NCI-H128 (cell line): ENCODE data around the gene SLC35F3.
A peak's percentile ranks its signal among the peaks of the same experiment; 100 is the strongest.
"Not testable (repeated sequence)": the region's sequence is repeated elsewhere in the genome, so short reads cannot be mapped to it uniquely, and the experiment has no call there.

Experiments used
- DNase-seq: peaks from one replicate; lab custom pipeline; 2025; ENCODE audit not compliant: unreplicated experiment; lab: John Stamatoyannopoulos, UW

SLC35F3 gene

DNA sequence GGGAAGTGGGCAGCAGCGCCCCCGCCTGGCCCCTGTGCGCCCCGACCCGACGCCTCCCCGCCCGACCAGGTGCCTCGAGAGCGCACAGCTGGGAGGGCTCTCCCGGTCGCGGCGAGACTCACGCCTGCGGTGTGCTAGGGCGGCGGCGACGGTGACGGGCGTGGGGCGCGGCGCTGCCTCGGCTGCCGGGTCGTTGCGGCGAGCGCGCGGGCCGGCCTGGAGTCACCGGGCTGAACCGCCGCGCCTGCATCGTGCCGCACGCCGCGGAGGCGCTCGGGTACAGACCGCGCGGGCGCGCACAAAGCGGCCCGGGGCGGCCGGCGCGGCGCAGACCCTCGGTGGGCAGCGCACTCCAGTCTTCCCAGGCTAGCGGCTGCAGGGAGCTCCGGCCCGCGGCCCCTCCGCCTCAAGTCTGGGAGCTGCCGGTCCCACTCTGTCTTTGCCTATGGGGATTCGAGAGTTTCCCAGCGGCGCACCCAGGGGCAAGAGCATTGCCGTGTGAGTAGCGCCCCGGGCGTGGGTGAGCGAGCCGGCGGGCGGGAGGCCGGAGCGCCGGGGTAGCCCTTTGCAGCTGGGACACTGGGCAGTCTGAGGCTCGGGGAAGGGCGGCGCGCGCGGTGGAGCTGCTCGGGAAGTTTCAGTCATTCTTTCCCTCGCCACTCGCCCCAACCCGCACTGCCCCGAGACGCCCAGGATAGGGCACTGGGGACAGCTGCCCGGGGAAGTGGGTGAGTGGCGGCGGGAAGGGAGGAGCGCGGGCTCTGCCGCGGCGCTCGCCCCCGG lies at the start of gene SLC35F3:
Gene SLC35F3 (plus strand): TSS at position 44 of the 783 bp plus-strand sequence.
- DNase-seq, result peak; percentile 57

DNA sequence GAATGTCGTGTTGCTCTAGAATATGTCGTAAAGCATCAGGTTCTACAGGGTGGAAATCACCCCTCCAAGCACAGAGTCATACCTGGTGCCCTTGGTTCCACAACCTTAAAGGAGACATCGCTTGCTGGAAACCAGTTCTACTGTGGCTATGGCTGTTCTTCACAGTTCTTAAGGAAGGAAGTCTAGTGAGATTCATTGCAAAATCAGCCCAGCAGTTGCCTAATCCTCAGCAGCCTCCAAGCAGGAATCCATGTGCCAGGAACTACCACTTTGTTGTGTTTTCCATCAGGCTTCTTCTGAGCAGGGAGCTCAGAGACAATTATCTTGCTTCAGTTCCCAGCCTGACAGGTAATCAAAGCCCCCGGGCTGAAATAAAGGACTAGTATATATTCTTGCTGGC lies 45.0 kb upstream of the SLC35F3 start:
- no peak for DNase-seq

DNA sequence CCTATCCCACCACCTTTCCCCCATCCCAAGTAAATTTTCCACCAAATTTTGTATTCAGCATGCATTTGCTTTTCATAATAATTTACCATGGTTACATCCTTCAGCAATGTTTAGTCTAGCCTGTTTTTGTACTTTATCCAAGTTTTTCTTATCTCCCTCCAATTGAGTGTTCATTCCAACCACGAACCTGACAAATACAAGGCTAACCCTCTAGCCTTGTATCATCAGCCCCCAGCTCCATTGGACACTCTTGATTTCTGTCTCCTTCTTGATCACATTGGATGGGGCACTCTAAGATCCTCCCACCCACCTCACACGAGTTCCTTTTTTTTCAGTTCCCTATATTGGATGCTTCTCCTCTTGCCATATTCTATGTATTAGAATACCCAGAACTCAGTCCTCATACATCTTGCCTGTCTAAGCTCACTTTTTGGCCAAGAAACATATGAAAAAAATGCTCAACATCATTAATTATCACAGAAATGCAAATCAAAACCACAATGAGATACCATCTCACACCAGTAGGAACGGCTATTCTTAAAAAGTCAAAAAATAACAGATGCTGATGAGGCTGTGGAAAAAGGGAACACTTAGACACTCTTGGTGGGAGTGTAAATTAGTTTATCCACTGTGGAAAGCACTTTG lies 40.5 kb upstream of the SLC35F3 start:
- DNase-seq, result no peak

DNA sequence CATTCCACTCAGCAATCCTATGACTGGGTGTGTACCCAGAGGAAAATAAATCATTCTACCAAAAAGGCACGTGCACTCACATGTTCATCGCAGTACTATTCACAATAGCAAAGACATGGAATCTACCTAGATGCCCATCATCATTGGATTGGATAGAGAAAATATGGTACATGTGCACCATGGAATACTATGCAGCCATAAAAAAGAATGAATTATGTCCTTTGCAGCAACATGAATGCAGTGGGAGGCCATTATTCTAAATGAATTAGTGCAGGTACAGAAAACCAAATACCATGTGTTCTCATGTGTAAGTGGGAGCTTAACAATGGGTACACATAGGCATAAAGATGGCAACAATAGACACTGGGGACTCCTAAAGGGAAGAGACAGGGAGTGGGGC lies 39.9 kb upstream of the SLC35F3 start:
- DNase-seq, result no peak

DNA sequence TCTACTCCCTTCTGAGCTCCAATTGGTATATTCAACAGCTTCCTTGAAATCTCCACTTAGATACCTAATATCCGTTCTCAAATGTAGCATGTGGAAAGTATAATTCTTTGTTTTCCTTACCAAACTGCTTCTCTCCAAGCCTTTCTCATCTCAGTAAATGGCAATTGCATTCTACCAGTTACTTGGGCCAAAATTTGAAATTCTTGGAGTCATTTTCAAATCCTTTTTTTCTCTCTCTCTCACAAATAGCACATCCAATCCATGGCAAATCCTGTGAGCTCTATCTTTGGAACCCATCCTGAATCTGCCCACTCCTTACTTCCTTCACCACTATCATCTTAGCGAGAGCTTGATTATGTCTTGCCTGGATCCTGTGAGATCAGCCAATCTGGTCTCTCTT lies 39.3 kb upstream of the SLC35F3 start:
- no peak for DNase-seq

DNA sequence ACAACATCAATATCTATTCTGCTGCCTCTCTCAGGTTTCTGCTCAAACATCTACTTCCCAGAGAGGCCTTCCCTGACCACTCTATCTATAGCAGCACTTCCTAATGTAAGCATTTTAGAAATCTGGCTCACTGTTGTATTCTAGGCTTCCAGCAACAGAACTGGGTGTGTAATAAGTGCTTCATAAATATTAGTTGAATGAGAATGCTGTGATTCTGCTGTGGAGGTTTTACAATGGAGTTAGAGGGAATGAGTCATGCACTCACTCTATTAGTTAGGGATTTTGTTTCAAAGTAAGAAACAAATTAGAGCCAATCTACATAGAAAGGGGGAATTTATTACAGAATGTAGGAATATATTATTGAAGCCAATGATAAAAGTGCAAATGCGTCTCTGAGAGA lies 38.6 kb upstream of the SLC35F3 start:
- DNase-seq, result no peak

DNA sequence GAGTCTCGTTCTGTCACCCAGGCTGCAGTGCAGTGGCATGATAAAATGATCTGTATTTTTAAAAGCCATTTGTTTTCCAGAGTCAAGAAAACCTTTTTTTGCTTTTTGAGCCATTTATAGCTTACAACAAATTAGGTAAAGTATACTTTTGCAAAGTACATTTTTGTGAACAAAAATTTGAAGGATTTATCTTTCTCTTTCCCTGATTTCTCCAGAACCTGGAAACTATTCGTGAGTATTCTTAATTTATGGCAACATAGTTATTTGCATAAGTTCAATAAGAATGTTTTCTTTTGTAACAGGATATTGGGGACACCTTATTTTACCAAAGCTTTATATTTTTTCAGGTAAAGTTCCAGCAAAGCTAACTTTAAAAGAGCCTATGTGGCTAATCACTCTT lies 37.4 kb upstream of the SLC35F3 start:
- no peak for DNase-seq

DNA sequence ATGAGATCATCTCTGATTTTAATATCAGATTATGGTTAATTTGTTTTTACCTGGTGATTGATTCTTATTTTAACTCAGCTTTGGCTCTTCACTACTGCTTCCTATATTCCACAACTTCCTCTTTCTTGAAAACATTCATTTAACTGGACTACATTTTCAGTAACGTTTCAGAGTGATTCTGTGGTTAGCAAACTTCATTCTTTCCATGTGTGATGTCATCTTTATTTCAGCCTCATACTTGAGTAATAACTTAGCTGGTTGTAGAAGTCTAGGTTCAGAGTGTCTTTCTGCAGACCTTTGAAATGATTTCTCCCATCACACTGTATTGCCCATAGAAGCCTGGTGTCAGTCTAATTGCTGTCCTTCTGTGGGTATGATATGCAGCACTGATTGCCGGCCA lies 36.0 kb upstream of the SLC35F3 start:
- DNase-seq, result no peak

DNA sequence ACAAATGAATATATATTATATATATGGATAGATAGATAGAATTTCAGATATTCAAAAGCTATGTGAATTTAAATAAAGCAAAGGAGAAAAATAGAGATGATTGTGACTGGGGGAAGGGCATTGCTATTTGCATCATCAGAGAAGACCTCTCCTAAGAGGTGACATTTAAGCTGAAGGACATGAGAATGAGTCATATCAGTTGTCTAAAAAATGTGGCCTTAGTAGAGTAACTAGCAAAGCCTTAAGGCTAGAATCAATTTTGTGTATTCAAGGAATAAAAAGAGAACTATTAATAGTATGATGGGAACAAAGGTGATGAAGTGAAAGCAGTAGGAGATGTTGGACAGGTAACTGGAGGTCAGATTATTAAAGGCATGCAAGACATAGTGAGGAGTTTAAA lies 34.8 kb upstream of the SLC35F3 start:
- no peak for DNase-seq

DNA sequence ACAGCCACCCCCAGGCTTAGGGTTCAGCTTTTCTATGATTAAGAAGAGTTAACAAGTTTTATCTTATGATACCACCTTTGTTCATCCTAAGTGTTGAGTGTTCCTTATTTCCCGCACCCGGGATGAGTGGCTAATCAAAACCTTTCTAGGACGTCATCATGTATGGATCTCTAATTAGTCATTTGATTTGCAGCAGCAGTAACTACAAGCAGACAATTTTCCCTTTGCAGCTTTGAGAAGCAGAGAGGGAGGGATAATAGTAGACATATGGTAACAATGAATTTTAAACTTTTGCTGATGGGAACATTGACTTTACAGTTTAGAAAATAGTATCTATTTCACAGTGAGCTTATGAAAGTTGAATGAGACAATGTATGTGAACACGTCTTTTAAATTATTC lies 30.8 kb upstream of the SLC35F3 start:
- no peak for DNase-seq

DNA sequence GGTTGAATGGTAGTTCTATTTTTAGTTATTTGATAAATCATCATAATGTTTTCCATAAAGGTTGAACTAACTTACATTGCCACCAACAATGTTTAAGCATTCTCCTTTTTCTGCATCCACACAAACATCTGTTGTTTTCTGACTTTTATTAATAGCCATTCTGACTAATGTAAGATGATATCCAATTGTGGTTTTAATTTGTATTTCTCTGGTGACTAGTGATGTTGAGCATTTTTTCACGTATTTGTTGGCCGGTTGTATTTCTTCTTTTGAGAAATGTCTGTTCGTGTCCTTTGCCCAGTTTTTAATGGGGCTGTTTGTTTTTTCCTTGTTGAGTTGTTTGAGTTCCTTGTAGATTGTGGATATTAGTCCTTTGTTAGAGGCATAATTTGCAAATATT lies 24.6 kb upstream of the SLC35F3 start:
- DNase-seq, result no peak

DNA sequence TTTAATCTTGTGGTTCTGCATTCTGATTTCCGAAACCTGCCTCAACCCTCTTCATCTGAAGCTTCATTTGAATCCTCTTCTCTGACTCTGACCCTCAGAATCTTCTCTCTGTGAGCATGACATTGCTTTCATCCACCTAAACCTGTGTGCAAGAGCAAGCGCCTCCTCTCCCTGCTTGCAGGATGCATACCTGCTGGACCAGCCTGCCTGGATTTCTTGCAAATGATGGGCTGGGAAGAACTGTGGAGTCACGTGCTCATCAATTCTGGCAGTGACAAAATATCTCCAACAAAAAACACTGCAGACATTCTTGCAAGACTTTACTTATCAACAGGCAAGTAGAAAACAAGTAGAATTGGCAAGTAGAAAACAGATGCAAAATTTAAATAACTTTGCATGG lies 20.8 kb upstream of the SLC35F3 start:
- DNase-seq, result no peak

DNA sequence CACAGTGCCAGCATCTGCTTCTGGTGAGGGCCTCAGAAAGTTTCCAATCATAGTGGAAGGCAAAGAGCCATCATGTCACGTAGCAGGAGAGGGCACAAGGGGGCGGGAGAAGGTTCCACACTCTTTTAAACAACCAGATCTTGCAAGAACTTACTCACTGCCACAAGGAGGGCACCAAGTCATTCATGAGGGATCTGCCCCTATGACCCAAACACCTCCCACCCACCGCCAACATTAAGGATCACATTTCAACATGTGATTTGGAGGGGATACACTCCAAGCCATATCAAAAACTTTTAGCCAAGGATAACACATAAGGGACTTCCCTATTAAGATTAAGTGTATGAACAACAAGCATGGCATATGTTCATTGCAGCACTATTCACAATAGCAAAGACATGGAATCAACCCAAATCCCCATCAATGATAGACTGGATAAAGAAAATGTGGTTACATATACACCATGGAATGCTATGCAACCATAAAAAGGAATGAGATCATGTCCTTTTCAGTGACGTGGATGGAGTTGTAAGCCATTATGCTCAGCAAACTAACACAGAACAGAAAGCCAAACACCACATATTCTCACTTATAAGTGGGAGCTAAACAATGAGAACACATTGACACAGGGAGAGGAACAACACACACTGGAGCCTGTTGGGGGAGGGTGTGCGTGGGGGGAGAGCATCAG lies 19.9 kb upstream of the SLC35F3 start:
- no peak for DNase-seq

DNA sequence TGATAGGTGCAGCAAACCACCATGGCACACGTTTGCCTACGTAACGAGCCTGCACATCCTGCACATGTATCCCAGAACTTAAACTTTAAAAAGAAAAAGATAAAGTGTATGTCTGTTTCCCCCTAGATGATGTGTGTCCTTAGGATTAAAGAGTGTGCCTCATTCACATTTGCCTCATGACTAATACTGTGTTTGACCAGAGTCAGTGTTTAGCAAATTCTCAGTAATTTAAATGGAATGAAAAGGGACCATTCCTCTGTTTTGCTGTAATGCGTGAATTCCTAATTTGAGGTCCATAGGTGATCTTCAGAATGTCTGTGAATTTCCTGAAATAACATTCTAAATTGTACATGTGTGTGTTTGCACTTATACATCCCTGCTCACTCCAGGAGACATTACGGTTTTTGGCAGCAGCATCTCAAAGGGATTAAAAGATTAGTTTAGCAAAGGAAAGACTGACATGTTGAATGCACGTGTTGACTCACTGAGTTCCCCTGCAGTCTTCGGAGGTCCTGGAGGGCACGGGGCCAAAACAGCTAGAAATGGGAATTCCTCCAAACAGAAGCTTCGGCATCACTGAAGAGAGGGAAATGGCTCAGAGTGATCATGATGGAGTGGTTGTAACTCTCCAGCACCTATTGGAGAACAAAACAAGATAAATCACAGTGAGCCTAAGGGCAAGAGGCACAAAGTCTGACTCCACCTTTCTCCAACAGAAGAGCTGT lies 19.1 kb upstream of the SLC35F3 start:
- no peak for DNase-seq

DNA sequence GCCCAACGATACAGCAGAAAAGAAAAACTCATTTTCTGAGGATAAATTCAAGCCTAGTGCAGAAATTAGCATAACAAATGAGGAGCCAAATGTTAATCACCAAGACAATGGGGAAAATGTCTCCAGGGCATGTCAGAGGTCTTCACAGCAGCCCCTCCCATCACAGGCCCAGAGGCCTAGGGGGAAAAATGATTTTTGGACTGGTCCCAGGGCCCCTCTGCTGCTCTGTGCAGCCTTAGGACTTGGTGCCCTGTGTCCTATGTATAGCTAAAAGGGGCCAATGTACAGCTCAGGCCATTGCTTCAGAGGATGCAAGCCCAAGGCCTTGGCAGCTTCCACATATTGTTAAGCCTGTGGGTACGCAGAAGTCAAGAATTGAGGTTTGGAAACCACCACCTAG lies 13.3 kb upstream of the SLC35F3 start:
- DNase-seq, result not testable (repeated sequence)

DNA sequence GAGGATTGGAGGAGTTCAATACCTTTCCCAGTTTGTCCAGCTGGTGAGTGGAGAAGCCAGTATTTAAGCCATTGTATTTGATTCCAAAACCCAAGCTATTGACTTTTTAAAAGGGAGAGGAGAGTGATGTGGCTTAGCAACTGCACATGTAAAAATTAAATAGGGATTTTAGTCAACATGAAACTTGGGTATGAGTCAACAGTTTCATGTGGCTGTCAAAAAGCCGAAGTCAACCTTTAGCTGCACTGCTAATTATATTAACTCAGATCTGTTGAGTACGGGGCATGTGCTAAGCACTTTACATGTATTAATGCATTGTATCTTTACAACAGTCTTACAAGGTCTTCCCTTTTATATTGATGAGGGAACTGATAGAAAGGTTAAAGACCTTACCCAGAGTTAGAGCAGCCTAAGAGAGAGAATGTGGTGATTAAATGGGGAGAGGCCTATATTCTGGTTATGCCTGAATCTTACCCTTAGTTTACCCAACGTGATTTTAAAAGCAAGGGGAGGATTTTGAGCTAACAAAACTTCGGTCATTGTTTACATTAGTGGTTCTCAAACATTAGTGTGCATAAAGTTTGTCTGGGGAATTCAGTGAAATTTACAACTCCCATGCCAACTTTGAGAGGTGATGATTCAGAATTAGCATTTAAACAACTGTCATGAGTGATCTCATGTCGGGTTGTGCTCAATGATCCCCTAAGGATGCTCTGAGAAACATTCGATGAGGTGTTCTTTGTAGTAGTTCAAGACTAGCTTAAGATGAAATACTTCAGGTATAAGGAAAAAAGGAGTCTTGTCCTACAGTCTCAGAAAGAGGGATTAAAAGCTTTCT lies 6.9 kb upstream of the SLC35F3 start:
- DNase-seq, result no peak

DNA sequence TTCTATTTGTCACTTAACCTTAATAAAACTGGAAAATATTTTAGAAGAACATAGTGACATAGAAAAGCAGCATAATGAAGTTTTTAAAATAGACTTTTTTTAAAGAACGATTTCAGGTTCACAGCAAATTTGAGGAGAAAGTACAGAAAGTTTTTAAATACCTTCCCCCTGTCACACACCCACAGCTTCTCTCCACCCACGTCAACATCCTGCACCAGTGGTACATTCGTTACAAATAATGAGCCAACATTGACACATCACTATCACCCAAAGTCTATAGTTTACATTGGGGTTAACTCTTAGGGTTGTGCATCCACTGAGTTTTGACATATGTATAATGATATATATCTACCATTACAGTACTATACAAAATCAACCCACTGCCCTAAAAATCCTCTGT lies 3.0 kb upstream of the SLC35F3 start:
- no peak for DNase-seq

DNA sequence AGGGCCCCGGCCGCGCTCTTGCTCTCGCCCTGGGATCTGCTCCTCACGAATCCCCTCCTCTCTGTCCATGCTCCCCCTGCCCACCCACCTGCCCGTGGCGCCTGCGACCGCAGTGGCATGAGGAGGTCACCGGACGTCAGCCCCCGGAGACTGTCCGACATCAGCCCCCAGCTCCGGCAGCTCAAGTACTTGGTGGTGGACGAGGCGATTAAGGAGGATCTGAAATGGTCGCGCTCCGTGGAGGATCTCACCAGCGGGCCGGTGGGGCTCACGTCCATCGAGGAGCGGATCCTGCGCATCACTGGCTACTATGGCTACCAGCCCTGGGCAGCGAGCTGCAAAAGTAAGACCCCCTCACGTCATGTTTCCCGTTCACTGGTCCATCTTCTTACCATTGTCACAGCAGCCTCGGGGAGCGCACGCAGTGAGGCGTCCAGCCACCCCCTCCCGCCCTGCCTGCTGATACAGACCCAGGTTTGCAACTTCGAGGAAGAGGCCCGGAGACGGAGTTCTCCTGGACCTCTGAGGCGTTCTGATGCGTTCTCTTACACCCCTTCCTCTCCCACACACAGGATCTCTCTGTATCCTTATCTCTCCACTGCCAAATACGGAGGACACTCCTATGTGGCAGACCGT lies 1.1 kb downstream of the SLC35F3 start:
- DNase-seq, result no peak

DNA sequence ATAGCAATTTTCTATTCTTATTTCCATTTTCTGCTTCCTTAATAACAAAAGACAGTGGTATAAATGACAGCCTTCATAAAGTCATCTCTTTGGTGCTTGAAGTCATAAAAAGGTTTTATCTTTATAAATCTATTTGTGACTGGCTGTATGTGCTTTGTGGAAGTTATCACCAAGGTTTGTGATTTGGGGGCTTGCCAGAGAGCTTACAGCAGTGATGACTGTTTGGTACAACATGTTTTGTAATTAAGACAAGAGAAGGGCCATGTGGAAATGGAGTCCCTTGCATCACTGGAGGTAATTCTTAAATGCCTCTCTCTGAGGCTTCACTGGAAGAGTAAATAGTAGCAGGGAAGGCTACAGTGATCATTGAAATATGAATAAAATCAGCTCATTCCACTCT lies 2.7 kb downstream of the SLC35F3 start:
- no peak for DNase-seq

DNA sequence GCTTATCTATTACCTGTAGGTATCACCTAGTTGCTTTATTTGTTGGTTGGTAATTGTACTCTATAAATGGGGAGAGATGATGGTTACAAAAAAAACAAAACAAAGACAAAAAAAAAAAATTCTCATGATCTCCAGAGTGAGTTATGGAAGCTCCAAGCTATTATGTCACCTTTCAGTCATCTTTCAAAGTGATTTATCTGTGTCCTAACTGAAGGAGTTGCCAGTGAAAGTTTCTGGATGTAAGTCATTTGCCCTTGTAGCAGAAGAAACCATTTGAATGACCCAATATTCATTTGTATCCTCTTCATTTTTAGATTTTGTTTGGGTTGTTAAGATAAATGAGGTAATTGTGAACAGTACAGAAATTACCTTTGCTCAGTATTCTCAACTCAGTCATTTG lies 3.6 kb downstream of the SLC35F3 start:
- DNase-seq, result no peak
